HG02970 (cell line): ENCODE measurements around the gene PDK2.

Experiments
- ATAC-seq: cut with Tn5 transposase; IDR thresholded peaks from one replicate; pipeline ENCODE4 v1.9.1; 2021; ENCODE audit warnings: mild to moderate bottlenecking, moderate library complexity, moderate number of reproducible peaks; ENCODE audit not compliant: unreplicated experiment, low FRiP score

The PDK2 gene

DNA sequence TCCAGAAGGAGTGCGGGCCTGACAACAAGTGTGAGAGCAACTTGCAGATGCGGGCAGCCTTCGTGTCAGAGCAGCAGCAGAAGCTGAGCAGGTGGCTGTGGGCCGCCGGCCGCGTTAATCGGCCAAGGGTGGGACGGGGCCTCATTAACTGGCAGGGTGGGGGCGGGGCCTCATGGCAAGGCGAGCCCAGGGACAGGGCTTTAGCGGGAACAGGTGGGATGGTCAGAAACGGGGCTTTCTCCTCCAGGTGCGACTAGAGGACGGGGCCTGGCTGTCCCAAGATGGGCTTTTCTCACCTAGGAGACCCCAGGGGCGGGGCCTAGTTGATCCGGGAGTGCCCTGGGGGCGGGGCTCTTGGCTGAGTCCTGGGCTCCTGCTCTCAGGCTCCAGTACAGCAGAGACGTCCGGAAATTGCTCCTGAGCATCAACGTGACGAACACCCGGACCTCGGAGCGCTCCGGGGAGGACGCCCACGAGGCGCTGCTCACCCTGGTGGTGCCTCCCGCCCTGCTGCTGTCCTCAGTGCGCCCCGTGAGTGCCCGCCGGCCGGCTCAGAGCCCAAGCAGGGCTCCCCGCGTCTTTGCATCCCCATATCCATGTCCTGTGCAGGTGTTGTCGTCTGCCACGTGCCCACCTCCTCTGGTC, 18.4 kb upstream of the PDK2 start:
- ATAC-seq: no peak

DNA sequence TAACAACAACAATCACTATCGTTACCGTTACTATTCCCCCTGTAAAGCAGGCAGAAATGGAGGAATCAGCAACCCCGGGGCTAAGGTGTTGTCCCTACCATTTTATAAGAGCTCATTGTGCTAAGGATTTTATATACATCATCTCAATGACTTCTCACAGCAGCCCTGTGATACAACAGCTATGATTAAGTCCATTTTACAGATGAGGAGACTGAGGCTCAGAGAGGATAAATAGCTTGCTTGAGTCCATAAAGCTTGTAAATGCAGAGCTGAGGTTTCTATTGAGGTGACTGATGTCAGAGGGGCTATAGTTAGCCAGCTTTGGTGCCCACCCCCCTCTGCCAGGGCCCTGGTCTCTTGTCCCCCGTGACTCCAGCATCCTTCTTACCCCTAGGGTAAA, 16.7 kb upstream of the PDK2 start:
- no peak for ATAC-seq

DNA sequence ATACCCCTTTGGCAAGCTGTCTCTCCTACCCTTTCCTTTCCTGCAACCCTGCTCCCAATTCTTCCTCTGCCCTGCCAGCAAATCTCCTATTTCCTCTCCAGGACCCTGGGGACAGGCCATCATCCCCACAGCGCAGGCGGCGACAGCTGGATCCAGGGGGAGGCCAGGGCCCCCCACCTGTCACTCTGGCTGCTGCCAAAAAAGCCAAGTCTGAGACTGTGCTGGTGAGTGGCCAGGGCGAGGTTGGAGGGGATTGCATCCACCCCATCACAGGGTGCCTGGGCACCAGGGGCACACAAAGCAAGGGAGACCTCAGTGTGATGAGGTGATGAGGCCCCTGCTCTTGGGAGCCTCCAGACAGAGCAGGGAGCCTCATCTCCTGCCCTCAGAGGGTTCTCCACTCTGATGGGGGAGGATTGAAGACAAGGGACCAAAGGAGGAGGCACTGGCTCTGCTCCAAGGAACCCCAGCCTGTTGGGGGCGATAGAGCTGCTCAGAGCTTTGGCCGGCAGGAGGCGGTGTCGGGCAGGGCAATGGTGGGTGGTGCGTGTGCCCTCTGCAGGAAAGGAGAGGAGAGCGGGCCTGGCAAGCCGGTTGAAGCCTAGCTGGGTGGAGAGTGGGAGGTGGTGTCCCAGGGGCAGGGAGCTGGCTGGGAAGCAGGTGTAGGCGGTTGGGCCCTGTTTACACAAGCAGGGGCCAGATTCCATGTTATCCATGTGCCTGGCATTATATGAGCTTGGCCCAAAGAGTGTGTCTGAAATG, 15.6 kb upstream of the PDK2 start:
- no peak for ATAC-seq

DNA sequence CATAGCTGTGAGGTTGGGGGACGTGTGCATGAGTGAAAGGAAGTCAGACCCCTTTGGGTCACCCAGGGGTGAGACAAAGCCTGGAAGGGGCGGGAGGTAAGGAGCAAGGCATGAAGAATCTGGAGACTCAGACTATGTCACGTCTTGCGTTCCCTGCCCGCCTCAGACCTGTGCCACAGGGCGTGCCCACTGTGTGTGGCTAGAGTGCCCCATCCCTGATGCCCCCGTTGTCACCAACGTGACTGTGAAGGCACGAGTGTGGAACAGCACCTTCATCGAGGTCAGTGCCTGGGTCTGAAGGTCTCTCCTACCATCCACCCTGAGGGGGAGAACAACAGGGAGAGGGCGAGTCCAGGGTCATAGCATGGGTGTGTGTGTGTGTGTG, 15.1 kb upstream of the PDK2 start:
- ATAC-seq: no peak

DNA sequence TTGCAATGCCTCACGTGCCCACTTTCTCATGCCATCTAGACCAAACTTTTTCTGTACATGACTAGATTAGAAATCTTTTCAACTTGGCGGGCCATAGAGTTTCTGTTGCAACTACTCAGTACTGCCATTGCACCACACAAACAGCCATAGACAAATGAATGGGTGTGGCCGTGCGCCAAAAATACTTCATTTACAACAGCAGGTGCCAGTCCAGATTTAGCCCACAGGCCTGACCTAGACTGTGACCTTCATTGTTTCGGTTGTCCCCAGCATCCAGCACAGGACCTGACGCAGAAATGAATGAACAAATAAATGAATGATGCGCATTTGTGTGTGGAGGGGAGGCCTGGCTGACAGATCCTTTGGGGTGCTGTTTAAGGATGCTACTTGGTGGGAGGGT, 14.3 kb upstream of the PDK2 start:
- no peak for ATAC-seq

DNA sequence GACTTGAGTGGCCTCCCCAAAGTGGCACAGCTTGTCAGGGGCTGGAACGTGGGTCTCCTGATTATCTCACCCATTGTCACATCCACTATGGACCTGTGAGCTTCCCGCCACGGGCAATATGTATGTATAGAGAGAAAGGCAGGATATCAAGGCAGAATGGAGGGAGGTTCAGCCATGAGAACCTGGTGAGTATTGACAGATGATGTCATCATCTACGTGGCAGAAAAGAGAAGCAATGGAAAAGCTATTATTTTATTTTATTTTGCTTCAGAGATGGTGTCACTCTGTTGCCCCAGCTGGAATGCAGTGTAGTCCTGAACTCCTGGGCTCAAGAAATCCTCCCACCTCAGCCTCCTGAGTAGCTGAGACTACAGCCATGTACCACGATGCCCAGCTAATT, 13.4 kb upstream of the PDK2 start:
- ATAC-seq: no peak

DNA sequence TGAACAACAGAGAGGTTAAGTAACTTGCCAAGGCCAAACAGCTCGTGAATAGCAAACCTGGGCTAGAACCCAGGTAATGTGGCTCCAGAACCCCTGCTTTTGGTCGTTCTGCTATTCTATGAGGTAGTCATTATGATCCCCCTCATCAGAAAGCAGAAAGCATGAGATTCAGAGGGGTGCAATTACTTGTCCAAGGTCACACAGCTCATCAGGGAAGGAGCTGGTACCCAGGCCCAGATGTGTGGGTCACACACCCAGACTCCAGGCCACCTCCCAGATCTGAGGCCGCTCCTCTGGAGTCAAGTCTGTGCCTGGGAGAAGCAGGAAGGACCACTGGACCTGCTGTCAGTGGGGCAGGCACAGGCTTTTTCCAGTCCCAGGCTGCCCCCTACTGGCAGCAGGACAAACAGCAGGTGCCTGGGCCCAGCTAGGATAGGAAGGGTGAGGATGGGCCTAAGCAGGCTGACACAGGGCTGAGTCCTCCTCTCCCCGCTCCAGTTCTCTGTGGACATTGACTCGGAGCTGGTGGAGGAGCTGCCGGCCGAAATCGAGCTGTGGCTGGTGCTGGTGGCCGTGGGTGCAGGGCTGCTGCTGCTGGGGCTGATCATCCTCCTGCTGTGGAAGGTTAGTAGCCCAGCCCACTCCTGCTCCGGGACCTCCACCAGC, 7.8 kb upstream of the PDK2 start:
- ATAC-seq: no peak

DNA sequence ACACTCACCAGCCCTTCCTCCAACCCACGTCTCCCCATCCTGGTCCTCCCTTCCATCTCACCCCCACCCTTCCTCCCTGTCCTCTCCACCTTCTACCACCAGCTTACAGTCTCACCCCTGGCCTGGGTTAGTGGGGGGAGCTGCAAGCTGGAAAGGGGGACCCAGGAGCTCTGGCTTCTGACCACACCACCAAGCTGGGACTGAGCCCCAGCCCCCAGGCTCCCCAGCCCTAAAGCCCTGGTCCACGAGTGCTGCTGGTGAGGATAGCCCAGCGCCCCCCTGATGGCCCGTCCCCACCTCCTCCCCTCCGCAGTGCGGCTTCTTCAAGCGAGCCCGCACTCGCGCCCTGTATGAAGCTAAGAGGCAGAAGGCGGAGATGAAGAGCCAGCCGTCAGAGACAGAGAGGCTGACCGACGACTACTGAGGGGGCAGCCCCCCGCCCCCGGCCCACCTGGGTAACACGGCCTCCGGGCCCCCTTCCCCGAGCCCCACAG, 7.2 kb upstream of the PDK2 start:
- no peak for ATAC-seq

DNA sequence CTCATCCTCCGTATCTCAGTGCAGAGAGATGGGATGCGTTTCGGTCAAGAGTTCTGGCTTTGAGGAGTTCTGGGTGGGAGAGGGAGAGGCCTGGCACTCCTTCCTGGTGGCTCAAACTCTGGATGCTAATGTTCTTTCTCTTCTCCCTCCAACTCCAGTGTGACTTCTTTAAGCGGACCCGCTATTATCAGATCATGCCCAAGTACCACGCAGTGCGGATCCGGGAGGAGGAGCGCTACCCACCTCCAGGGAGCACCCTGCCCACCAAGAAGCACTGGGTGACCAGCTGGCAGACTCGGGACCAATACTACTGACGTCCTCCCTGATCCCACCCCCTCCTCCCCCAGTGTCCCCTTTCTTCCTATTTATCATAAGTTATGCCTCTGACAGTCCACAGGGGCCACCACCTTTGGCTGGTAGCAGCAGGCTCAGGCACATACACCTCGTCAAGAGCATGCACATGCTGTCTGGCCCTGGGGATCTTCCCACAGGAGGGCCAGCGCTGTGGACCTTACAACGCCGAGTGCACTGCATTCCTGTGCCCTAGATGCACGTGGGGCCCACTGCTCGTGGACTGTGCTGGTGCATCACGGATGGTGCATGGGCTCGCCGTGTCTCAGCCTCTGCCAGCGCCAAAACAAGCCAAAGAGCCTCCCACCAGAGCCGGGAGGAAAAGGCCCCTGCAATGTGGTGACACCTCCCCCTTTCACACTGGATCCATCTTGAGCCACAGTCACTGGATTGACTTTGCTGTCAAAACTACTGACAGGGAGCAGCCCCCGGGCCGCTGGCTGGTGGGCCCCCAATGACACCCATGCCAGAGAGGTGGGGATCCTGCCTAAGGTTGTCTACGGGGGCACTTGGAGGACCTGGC, 6.0 kb upstream of the PDK2 start:
- no peak for ATAC-seq

DNA sequence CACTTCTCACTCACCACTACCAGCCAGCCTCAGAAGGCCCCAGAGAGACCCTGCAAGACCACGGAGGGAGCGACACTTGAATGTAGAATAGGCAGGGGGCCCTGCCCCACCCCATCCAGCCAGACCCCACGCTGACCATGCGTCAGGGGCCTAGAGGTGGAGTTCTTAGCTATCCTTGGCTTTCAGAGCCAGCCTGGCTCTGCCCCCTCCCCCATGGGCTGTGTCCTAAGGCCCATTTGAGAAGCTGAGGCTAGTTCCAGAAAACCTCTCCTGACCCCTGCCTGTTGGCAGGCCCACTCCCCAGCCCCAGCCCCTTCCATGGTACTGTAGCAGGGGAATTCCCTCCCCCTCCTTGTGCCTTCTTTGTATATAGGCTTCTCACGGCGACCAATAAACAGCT, 5.1 kb upstream of the PDK2 start:
- ATAC-seq: no peak

DNA sequence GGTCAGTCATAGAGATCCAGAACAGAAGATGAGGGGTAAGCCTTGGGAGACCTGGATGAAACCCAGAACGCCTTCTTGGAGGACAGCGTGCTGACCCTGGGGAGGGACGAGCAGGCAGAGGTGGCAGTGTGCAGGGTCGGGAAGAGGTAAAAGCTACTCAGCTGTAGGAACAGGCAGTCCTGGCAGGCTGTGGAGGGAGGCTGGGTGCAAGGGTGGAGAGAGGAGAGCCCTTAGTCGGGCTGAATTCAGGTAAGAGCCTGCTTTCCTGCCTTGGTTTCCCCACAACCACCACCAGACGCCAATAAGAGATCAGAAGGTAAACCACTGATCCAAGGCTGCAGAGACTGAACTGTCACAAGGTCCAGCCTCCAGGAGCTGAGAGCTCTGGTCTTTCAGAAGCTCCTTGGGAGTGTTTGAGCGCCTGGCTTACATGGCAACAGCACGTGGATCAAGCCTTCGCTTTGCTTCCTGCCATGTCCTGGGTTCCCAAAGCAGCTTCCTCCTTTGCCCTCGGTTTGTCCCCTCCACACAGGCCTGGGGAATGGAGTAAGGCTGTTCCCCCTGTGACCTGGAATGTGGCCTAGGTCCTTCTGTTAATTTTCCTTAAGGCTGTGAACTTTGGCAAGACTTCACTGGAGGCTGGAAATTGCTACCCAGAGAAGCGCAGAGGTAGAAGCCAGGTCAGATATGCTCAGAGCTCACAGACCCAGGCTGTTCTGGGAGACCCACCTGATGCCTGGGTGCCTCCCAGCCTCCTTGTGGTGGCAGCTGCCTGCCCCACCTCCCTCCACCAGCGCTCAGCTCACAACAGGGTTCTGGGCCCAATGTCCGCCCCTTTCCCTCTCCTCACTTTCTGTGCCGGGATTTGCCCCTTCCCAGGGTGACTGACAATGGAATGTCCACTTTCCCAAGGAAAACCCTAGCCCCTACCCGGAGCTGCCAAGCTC, 3.9 kb upstream of the PDK2 start:
- ATAC-seq: no peak

DNA sequence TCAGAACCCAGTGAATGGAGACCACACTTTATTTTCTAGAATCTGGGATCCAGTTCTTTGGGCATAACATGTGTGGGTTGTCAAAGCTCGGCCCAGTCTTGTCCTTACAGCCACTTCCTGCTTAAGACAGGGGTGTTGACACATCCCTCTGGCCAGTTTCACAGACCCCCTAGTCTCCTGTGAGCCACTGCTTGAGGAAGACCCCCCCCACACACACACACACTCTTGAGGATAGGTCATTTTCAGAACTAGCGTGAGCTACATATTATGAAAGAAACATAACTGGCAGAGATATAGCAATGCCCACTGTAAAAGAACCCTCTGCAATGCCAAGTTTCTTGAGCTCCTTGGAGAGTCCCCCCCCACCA, 3.2 kb upstream of the PDK2 start:
- no peak for ATAC-seq

DNA sequence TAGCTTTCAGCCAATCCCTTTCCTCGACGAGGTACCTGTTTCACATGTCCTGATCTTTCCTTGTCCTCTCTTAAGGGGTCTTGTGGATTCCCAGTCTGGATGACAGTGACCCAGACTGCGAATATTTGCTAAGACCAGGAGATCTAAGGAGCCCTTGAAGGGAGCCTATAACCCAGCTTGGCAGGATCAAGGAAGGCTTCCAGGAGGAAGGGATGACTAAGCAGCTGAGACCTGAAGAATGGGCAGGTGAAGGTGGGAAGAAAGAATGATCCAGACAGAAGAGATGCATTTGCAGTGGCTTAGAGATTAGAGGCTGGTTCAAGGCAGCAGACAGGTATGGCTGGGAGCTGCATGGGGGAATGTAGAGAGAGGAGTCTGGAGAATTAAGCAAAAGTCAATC, 1.9 kb upstream of the PDK2 start:
- no peak for ATAC-seq

DNA sequence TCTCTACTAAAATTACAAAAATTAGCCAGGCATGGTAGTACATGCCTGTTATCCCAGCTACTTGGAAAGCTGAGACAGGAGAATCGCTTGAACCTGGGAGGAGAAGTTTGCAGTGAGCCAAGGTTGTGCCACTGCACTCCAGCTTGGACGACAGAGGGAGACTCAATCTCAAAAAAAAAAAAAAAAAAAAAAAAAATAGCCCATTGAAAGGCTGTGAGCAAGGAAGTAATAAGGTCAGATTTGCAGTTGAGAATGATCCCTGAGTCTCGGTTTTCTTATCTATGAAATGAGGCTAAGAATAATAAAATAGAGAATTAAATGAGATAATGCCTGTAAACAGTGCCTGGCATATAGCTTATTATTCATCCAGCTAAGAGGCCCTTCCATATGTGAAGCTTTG, 1.3 kb upstream of the PDK2 start:
- ATAC-seq: no peak

DNA sequence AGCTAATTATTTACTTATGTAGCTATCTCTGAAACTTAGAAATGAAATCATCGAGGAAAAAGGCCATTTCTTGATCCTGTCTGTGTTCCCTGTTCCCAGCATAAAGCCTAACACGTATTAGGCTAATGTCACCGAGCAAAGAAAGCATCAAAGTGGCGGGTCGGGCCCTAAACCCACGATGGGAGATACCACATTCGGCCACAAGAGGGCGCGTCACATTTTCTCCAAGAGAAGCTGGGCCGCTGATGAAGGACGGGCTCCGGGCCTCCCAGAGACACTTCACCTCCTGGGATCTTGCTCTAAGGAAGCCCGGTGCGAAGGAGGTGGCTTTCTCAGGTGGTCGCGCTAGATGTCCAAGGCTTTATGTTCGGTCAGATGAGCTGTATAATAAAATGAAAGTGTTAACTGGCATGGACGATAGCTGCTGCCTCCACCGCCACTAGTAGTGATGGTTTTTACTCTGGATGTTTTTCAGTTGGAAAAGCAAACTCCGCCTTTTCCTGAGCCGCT, 853 bp upstream of the PDK2 start:
- ATAC-seq: no peak

DNA sequence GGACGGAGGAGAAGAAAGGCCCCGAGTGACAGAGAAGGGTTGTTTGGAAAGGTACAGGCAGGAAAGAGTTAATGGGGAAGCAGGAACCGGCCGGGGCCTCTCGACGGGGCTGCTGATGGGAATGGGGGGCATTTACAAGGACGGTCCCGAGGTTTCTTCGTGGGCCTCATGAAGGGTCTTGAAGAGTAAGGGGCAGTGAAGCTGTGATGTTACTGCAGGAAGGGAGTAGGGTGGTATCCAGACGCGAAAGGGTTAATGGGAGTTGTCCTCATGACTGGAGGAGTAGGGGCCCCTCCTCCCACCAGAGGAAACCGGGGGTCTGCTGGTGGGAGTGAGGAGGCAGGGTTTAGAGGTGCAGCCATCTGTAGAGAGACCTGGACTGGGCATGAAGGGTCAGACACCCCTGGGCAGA, 481 bp downstream of the PDK2 start:
- no peak for ATAC-seq

DNA sequence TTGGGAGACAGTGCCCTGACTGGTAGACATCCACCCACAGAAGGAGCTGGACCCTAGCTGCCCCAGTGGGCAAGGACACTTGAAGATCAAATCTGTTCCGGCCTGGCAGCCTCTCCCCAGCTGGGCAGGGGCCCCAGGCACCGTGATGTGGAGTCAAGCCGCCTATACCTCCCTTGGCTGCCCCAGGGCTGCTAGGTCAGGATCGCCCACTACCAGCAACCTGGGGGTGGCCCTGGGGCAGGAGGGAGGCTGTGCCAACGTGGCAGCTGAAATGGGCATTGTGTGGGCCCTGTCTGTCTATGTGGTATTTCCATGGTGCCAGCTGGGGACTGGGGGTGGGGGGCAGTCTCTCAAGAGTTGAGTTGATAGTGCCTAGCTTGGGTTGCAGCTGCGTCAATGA, 941 bp downstream of the PDK2 start:
- ATAC-seq: no peak

DNA sequence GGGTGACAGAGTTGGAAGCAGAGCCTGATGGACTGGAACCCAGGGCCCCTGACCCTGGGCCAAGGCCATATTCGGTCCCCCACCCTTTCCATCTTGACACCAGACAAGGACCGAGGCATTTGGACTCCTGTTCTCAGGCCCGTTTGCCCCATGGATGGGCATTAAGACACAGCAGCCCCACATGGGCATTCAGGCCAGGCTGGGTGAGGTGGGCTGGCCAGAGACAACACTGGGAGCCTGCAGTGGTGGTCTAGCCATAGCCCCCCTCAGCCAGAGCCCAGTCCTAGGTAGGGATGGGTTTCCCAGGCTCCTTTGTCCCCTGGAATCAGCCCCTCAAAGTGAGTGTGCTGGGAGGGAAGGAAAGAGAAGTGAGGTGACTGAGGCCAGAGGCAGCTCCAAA, 1.6 kb downstream of the PDK2 start:
- no peak for ATAC-seq

DNA sequence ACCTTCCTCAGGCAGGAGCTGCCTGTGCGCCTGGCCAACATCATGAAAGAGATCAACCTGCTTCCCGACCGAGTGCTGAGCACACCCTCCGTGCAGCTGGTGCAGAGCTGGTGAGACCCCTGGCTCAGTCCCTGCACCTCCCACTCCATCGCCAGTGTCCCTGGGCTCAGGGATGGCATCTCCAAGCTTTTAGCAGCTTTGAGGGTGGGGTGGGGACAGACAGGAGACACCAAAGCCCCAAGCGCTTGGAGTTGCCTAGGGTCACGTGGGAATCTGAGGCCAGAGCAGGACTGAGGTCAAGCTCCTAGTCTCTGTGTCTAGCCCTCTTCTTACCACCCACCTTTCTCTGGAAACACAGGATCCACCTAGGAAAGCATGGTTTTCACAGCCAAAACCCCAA, 2.3 kb downstream of the PDK2 start:
- no peak for ATAC-seq

DNA sequence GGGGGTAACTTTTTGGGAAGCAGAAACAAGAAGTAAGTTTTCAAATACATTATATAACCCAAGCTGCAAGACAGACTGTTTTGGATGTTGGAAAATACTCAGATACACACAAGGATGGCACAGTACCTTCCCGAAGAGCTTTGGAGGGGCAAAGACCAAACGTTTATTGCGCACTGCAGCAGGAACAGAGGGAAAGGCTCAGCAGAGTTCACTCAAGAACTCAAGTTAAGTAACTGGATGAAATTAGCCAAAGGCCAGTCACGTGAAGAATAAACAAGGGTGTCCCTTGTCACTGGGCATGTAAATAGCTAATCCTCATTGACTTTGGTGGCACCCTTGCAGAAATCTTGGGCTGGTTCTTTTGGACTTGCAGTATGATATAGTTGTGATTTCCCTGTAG, 2.8 kb downstream of the PDK2 start:
- ATAC-seq: no peak
